Kidney (tissue), 14 donors: ENCODE data around the gene GRIK1. TPM values are rescaled to one million over a fixed set of nuclear protein-coding genes. Genes with fewer than 3 reads are reported as not detected.

Experiments used
- DNase-seq, 5 donors: peaks; one replicate each; pipeline ENCODE4 v3.0.0-alpha.2; 2013 to 2020
- FAIRE-seq: peaks from 2 replicates; lab custom pipeline; 2012; peaks lifted over from hg19 to GRCh38; lab: Jason Lieb, UNC
- H3K27ac ChIP-seq, 2 donors: one replicate each; pipeline ENCODE4 v1.7.0; 2013; ENCODE audit warnings: low read depth in 2 of 2, low read length in 2 of 2, inconsistent platforms in 1 of 2
- H3K27me3 ChIP-seq: one replicate; pipeline ENCODE4 v1.7.1; 2013; ENCODE audit warnings: low read length, inconsistent platforms; ENCODE audit not compliant: control insufficient read depth, insufficient read depth
- H3K36me3 ChIP-seq, 3 donors: one replicate each; pipeline versions ENCODE4 v1.7.0 to v1.7.1; 2013; ENCODE audit warnings: low read length in 3 of 3, control low read depth in 1 of 3, inconsistent platforms in 1 of 3; ENCODE audit not compliant: insufficient read depth in 3 of 3, control insufficient read depth in 2 of 3
- H3K4me1 ChIP-seq, 3 donors: one replicate each; pipeline versions ENCODE4 v1.7.0 to v1.7.1; 2013; ENCODE audit warnings: low read length in 3 of 3, inconsistent platforms in 1 of 3, low read depth in 1 of 3; ENCODE audit not compliant: control insufficient read depth in 2 of 3, insufficient read depth in 2 of 3
- H3K4me3 ChIP-seq, 3 donors: one replicate each; pipeline versions ENCODE4 v1.7.0 to v1.8.1; 2013; ENCODE audit warnings: low read length in 3 of 3, control low read depth in 1 of 3, inconsistent platforms in 1 of 3
- H3K9ac ChIP-seq, 3 donors: one replicate each; pipeline versions ENCODE4 v1.7.0 to v1.7.1; 2013; ENCODE audit warnings: low read length in 3 of 3, control low read depth in 1 of 3, inconsistent platforms in 1 of 3
- H3K9me3 ChIP-seq, 3 donors: one replicate each; pipeline versions ENCODE4 v1.7.0 to v1.7.1; 2013; ENCODE audit warnings: low read length in 3 of 3, control low read depth in 1 of 3, inconsistent platforms in 1 of 3; ENCODE audit not compliant: control insufficient read depth in 2 of 3, insufficient read depth in 1 of 3
- CTCF ChIP-seq: IDR thresholded peaks from 3 replicates; pipeline ENCODE4 v1.5.1; 2012; ENCODE audit warnings: mild to moderate bottlenecking, moderate library complexity, borderline replicate concordance; ENCODE audit not compliant: insufficient read depth; ENCODE audit errors: extremely low read depth
- intact Hi-C: fragments of 100-400 bp; cut with DNase I; formaldehyde crosslinking; loops from one replicate; pipeline ENCODE4 v1.11.1; 2022
- polyA plus RNA-seq: library from polyadenylated mRNA; stranded (reverse); fragments of 350-450 nt; fragmentation: Illumina TruSeq; extraction: RNeasy Lipid Tissue Mini Kit (QIAGEN cat#74804); gene quantifications from one replicate; pipeline ENCODE4 v1.2.3, GENCODE V29; 2014; ENCODE audit warnings: low read depth, low replicate concordance; ENCODE audit not compliant: insufficient read depth
- total RNA-seq: library from RNA; stranded (reverse); fragmentation: NEBNext Ultra II Directional; extraction: Animal tissue kit (Norgen Biotek cat#: 25700); gene quantifications from one replicate; pipeline ENCODE4 v1.2.1, GENCODE V29; 2021
- donor health status: control.
- donor health status: control.
- donor health status: control.
- donor health status: control.
- donor health status: control.
- donor health status: DM: yes; HTN: yes; CAD: no.
- donor health status: Normal renal cell carcinoma (clear cell type).

Gene GRIK1
- total and polyA plus RNA-seq, 2 donors from 2014 or later, result not detected

- intact Hi-C loops, result no loop called here
- no peak for FAIRE-seq
- Histone ChIP-seq H3K4me3 (no peak overlapping the region), H3K27ac (no peak overlapping the region), H3K36me3 (no peaks in the 10 kb centered on the region), H3K27me3 (no peaks in the 10 kb centered on the region), H3K9me3 (no peaks in the 10 kb centered on the region), H3K9ac (no peak overlapping the region), H3K4me1 (peaks cover 0 to 2% (median 0%) of the 10 kb centered on the region in 3 donors)
- DNase-seq, result no peak
- no peak for TF ChIP-seq CTCF
Measured at GRCh38 chr21:29641635-29642550, 297.9 kb downstream of the GRIK1 start.

GRCh38 chr21:29641001-29641634 lies 298.7 kb downstream of the GRIK1 start:
- FAIRE-seq, result no peak
- Histone ChIP-seq H3K27ac (no peak overlapping the region), H3K36me3 (no peaks in the 10 kb centered on the region), H3K9ac (no peak overlapping the region), H3K9me3 (no peaks in the 10 kb centered on the region), H3K4me3 (no peak overlapping the region), H3K27me3 (no peaks in the 10 kb centered on the region), H3K4me1 (peaks cover 0 to under 1% (median 0%) of the 10 kb centered on the region in 3 donors)
- intact Hi-C loops, result no loop called here
- DNase-seq, result no peak
- no peak for TF ChIP-seq CTCF

GRCh38 chr21:29640080-29640508 lies 299.7 kb downstream of the GRIK1 start:
- Histone ChIP-seq H3K9ac (no peak overlapping the region), H3K9me3 (no peaks in the 10 kb centered on the region), H3K27me3 (no peaks in the 10 kb centered on the region), H3K4me3 (no peak overlapping the region), H3K27ac (no peak overlapping the region), H3K4me1 (no peaks in the 10 kb centered on the region), H3K36me3 (no peaks in the 10 kb centered on the region)
- DNase-seq (no peak), FAIRE-seq (no peak)
- TF ChIP-seq CTCF, result no peak
- intact Hi-C loops, result no loop called here
